IPS-NIHi7 (cell line): ENCODE results near the gene SLC16A2.
A peak's percentile ranks its signal among the peaks of the same experiment; 100 is the strongest.

Source experiments
- DNase-seq: peaks from one replicate; pipeline ENCODE4 v3.0.0; 2012; ENCODE audit warnings: mixed read lengths; ENCODE audit errors: extremely low spot score

The SLC16A2 gene

GRCh38 chrX:74535408-74536151 is 114.3 kb downstream of the SLC16A2 start:
- DNase-seq = peak; percentile 78

- peak; percentile 84 for DNase-seq
These were observed 115.0 kb downstream of the SLC16A2 start for GRCh38 chrX:74536152-74536831.

GRCh38 chrX:74536832-74537371 is 115.6 kb downstream of the SLC16A2 start:
- peak; percentile 63 for DNase-seq

- DNase-seq = no peak
These were observed 119.4 kb downstream of the SLC16A2 start for GRCh38 chrX:74540635-74541249.

- DNase-seq = no peak
These were observed 124.7 kb downstream of the SLC16A2 start for GRCh38 chrX:74545880-74546523.

GRCh38 chrX:74546984-74547383 is 125.7 kb downstream of the SLC16A2 start:
- DNase-seq = no peak

GRCh38 chrX:74550295-74550802 is 129.1 kb downstream of the SLC16A2 start:
- DNase-seq = peak; percentile 78

GRCh38 chrX:74551934-74552333 is 130.6 kb downstream of the SLC16A2 start:
- DNase-seq = no peak

- no peak for DNase-seq
These were observed 136.1 kb downstream of the SLC16A2 start for GRCh38 chrX:74557378-74557777.

GRCh38 chrX:74578137-74578536 is 156.8 kb downstream of the SLC16A2 start:
- DNase-seq = no peak

GRCh38 chrX:74579597-74580198 is 158.4 kb downstream of the SLC16A2 start:
- no peak for DNase-seq
